NCI-H1417 (cell line): Measurements from ENCODE around the gene TANGO2.
A peak's percentile ranks its signal among the peaks of the same experiment; 100 is the strongest.

Experiments used
- DNase-seq, 3 experiments: peaks; one replicate each; lab custom pipeline; 2025; lab: John Stamatoyannopoulos, UW

Gene TANGO2

GRCh38 chr22:20011993-20012740 lies 8.7 kb upstream of the TANGO2 start:
- DNase-seq, result no peak

GRCh38 chr22:20012741-20013331 lies 8.1 kb upstream of the TANGO2 start:
- DNase-seq, result no peak

GRCh38 chr22:20013382-20013871 lies 7.5 kb upstream of the TANGO2 start:
- DNase-seq, result peak in 2 of 3 experiments; percentile 24 to 65

- no peak for DNase-seq
These were observed 6.3 kb upstream of the TANGO2 start for GRCh38 chr22:20014526-20015186.

GRCh38 chr22:20015187-20015625 lies 5.7 kb upstream of the TANGO2 start:
- DNase-seq, result no peak

GRCh38 chr22:20015971-20016733 lies 4.8 kb upstream of the TANGO2 start:
- peak in 1 of 3 experiments; percentile 26 for DNase-seq

GRCh38 chr22:20016734-20017621 lies 3.9 kb upstream of the TANGO2 start, which contains the start of gene ARVCF:
TSS of gene ARVCF (minus strand) at chr22:20016823. CDS start at chr22:19990794, 26,029 bp downstream.
- peak; percentile 84 to 86 (median 86) for DNase-seq

GRCh38 chr22:20017622-20017958 lies 3.3 kb upstream of the TANGO2 start:
- DNase-seq, result no peak

- DNase-seq, result no peak
These were observed 2.9 kb upstream of the TANGO2 start for GRCh38 chr22:20018001-20018400.

GRCh38 chr22:20019661-20020532 lies 1.0 kb upstream of the TANGO2 start:
- DNase-seq, result no peak

GRCh38 chr22:20021196-20022181 lies 579 bp downstream of the TANGO2 start:
- peak in 1 of 3 experiments; percentile 45 for DNase-seq

- DNase-seq, result no peak
These were observed 1.5 kb downstream of the TANGO2 start for GRCh38 chr22:20022231-20022977.

GRCh38 chr22:20022978-20023613 lies 2.2 kb downstream of the TANGO2 start:
- no peak for DNase-seq

- DNase-seq, result no peak
These were observed 3.3 kb downstream of the TANGO2 start for GRCh38 chr22:20024225-20024624.

- no peak for DNase-seq
These were observed 3.9 kb downstream of the TANGO2 start for GRCh38 chr22:20024650-20025397.

- DNase-seq, result no peak
These were observed 4.7 kb downstream of the TANGO2 start for GRCh38 chr22:20025401-20026203.
